D721Med (cell line): ENCODE measurements around the gene UTF1.

Experiments
- DNase-seq: peaks from one replicate; pipeline ENCODE4 v3.0.0; 2011; ENCODE audit warnings: low spot score; ENCODE audit not compliant: insufficient read length
- FAIRE-seq: peaks from 2 replicates; lab custom pipeline; 2011; peaks lifted over from hg19 to GRCh38; lab: Jason Lieb, UNC
- TF ChIP-seq, protein P1 (sequence below): IDR thresholded peaks from 2 replicates; pipeline ENCODE4 v1.5.1; 2012; ENCODE audit warnings: mild to moderate bottlenecking, control low read depth; ENCODE audit not compliant: insufficient read depth; ENCODE audit errors: missing control alignments

UTF1 gene

DNA sequence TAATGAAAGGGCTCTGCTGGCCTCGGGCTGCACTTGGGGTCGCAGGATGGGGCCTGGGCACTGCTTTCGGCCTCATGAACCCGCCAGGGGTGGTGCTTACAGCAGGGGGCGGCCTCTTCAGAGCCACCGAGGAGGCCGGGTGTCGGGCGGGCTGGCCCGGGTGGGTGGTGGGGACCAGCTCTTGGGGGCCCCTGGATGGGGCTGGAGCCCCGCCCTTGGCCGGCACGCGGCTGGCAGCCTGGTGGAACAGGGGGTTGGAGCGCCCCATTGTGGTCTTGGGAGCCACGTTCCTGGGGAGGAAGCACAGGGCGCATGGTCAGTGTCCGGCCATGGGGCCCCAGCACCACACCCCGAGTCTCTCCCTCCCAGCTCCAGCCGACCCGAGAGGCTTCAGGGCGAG, 37.8 kb downstream of the UTF1 start:
- TF ChIP-seq, protein P1, sequence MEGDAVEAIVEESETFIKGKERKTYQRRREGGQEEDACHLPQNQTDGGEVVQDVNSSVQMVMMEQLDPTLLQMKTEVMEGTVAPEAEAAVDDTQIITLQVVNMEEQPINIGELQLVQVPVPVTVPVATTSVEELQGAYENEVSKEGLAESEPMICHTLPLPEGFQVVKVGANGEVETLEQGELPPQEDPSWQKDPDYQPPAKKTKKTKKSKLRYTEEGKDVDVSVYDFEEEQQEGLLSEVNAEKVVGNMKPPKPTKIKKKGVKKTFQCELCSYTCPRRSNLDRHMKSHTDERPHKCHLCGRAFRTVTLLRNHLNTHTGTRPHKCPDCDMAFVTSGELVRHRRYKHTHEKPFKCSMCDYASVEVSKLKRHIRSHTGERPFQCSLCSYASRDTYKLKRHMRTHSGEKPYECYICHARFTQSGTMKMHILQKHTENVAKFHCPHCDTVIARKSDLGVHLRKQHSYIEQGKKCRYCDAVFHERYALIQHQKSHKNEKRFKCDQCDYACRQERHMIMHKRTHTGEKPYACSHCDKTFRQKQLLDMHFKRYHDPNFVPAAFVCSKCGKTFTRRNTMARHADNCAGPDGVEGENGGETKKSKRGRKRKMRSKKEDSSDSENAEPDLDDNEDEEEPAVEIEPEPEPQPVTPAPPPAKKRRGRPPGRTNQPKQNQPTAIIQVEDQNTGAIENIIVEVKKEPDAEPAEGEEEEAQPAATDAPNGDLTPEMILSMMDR = no peak
- DNase-seq (no peak), FAIRE-seq (no peak)

DNA sequence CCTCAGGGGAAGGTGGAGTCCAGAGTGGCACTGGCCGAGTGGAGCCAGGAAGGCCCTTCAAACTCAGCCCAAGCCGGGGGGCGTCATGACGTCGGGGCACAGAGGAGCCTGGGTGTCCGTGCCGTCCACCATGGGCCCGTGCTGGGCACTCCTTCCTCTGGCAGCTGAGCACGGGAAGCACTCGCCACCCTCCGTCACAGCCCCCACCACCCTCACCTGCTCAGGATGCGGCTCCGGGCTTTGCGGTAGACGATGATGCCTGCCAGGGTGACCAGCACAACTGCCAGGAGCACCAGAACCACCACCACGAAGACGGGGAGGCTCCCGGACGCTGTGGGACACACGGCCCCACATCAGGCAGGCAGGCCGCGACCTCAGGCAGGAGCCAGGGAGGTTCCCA, 38.5 kb downstream of the UTF1 start:
- TF ChIP-seq, protein P1 = no peak
- no peak for DNase-seq
- FAIRE-seq = no peak

DNA sequence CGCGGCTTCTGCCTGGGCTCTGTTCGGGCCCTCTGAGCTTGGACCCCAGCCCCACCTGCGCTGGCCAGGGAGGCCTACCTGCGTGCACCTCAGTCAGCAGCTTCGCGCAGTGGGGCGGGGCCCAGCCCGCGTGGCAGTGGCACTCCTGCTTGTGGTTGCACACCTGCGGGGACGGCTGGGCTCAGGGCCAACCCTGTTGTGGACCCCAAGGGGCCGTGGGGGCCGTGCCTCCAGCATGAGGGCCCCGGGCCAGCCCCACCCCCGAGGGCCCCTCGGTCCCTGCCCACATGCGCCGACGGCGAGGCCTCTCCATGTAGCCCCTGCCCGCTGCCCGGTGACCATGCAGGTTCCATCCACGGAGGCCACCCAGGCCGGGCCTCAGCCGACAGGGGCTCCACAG, 39.4 kb downstream of the UTF1 start:
- TF ChIP-seq, protein P1 = no peak
- FAIRE-seq (no peak), DNase-seq (no peak)

DNA sequence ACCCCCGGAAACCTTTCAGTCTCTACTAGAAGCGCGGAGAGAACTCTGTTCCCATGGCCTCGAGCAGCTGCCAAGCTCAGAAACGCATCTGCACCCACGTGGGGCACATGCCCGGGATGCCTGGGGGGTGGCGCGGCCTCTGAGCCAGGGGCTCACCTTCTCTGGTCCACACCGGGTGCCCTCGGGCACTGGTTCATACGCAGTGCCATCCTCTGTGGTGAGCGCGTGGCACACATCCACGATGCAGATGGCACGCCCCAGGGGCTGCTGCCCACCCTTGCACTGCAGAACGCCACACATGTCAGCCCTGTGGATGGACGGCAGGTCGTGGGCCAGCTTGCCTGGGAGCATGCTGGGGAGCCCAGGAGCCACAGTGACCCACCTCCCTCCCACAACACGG, 40.2 kb downstream of the UTF1 start:
- DNase-seq (no peak), FAIRE-seq (no peak)
- TF ChIP-seq, protein P1 = no peak

DNA sequence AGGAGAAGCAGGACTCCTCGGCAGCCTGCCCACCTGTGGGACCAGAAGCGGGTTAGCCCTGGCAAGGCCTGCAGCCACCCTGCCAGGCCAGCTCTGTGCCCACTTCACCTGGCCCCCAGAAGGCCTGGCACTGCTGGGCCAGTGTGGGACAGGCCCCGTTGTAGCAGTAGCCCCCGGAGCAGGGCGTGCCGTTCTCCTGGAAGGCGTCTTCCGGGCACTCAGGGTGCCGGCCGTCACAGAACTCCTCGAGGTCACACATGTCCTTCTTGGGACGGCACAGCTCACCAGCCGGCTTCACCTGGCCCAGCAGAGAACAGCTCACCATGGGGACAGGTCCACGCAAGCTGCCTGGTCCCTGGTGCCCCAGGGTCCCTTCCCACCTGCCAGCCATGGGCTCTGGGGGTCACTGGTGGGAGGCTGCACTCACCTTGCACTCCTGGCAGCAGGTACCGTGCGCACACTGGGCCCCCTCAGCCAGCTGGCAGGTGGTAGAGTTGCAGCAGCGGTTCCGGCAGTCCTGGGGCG, 40.8 kb downstream of the UTF1 start:
- no peak for FAIRE-seq
- TF ChIP-seq, protein P1 = no peak

DNA sequence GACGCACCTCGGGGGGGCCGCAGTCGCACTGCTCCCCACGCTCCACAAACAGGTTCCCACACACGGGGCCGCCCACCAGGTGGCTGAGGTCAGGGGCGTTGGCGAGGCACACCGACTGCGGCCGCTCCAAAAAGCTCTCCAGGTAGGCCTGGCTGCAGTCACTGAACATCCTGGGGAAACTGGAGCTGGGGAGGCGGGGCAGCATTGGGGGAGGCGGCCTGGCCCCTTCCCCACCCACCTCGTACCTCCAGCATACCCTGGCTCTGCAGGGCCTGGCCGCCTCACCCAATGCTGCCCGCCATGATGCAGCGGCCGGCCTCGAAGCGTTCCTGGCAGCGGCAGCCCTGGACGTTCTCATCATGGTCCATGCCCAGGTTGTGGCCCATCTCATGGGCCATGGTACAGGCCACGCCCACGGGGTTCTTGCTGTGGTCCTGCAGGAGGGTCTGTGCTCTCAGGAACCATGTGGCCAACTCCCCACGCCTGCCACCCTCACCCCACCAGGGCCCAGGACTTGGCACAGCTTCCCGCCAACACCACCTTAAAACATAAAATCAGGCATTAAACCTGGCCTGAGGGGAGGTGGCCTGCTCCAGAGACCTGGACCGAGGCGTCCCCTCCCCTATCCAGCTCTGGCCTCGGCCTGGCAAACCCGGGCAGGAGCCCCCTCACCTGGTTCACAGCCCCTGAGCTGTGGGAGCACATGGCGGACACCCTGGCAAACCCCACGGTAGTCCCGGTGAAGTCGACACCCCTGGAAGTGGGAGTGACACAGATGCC, 41.7 kb downstream of the UTF1 start:
- no peak for DNase-seq
- FAIRE-seq = no peak
- TF ChIP-seq, protein P1 = no peak

More for the DNA sequence above, 40.8 kb downstream of the UTF1 start:
- no peak for DNase-seq
